Mucosa of descending colon (tissue), 3 donors: ENCODE measurements around the gene GPR158. TPM values are rescaled to one million over a fixed set of nuclear protein-coding genes. Genes with fewer than 3 reads are reported as not detected.

ENCODE experiments used
- ATAC-seq: fragments of 200-7000 bp; cut with Tn5 transposase; one replicate; pipeline ENCODE4 v1.9.1; 2020; ENCODE audit warnings: mild to moderate bottlenecking, moderate library complexity
- DNase-seq, 3 donors: peaks; one replicate each; pipeline ENCODE4 v3.0.0-alpha.2; 2020
- H3K36me3 ChIP-seq: fragments of 200-600 bp; one replicate; pipeline ENCODE4 v1.8.0; 2021; ENCODE audit warnings: low read depth, mild to moderate bottlenecking
- H3K4me1 ChIP-seq: fragments of 200-600 bp; one replicate; pipeline ENCODE4 v1.8.0; 2021; ENCODE audit warnings: low read depth, mild to moderate bottlenecking
- H3K4me3 ChIP-seq: fragments of 200-600 bp; one replicate; pipeline ENCODE4 v1.8.0; 2021; ENCODE audit warnings: mild to moderate bottlenecking
- H3K9me3 ChIP-seq: fragments of 200-600 bp; one replicate; pipeline ENCODE4 v1.8.0; 2021; ENCODE audit warnings: mild to moderate bottlenecking
- CTCF ChIP-seq: fragments of 200-600 bp; IDR thresholded peaks from one replicate; pipeline ENCODE4 v1.8.0; 2022; ENCODE audit warnings: antibody characterized with exemption, mild to moderate bottlenecking
- intact Hi-C, 2 donors: fragments of 100-400 bp; cut with DNase I in 1 of 2; cut with micrococcal nuclease in 1 of 2; formaldehyde crosslinking; loops; one replicate each; pipeline versions ENCODE4 v1.11.0 to v1.11.1; 2022; cut with DNase I, micrococcal nuclease
- total RNA-seq, 3 donors: library from RNA; stranded (reverse); fragmentation: NEBNext Ultra II Directional in 2 of 3; extraction: Animal tissue kit (Norgen Biotek cat#: 25700) in 2 of 3; gene quantifications; one replicate each; pipeline versions ENCODE4 v1.2.1 to v1.2.4, GENCODE V29; 2021 to 2023
- donor health status: DM: no; HTN: no; CAD: no; lungs with moderate emphysema.
- donor health status: DM: no; HTN: no; CAD: no.
- donor health status: DM: no; HTN: yes; CAD: no.

GPR158 gene
- total RNA-seq, 3 donors from 2014 or later: 0.20 to 0.51 (median 0.24) TPM

DNA sequence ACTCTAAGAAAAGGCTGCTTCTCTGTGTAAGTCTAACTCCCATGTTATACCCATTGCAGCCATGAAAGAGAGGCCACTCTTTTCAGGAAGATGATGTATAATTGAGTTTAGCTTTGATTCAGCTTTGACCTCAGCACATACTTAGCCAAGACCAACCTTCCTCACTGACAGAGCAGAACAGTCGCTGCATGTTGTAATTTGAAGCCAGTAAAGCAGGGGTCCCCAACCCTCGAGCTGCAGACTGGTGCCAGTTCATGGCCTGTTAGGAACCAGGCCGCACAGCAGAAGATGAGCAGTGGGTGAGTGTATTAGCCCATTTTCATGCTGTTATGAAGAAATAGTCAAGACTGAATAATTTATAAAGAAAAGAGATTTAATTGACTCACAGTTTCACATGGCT, 223.9 kb downstream of the GPR158 start:
- no peaks in the 10 kb centered on the region for H3K4me1 ChIP-seq
- no peak for ATAC-seq
- intact Hi-C loops: no loop called here
- no peak for TF ChIP-seq CTCF
- no peak overlapping the region for H3K4me3 ChIP-seq
- no peaks in the 10 kb centered on the region for H3K36me3 ChIP-seq
- H3K9me3 ChIP-seq: no peaks in the 10 kb centered on the region
- no peak for DNase-seq

DNA sequence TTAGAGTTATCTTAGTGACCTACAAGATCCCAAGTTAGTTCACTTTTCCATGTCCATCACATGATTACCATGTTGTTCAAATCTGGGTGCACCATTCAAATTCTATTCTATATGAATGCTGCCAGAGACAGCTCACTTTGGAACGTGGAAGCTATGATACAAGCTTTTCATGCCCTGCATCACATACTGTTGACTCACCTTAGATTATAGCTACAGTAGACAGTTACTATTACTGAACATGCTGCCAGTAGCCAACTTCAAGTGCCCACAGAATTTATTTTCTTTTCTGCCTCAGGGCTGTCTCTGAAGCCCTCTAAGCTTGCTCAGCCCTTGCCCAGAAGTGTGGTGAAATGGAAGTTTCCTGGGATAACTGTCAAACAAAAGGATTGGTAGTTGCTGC, 231.1 kb downstream of the GPR158 start:
- intact Hi-C loops: no loop called here
- Histone ChIP-seq H3K4me3 (no peak overlapping the region), H3K36me3 (no peaks in the 10 kb centered on the region), H3K4me1 (no peaks in the 10 kb centered on the region), H3K9me3 (no peaks in the 10 kb centered on the region)
- DNase-seq: no peak
- no peak for TF ChIP-seq CTCF
- ATAC-seq: no peak

GRCh38 chr10:25417611-25418010, 242.8 kb downstream of the GPR158 start:
- Histone ChIP-seq H3K36me3 (no peaks in the 10 kb centered on the region), H3K4me1 (no peaks in the 10 kb centered on the region), H3K9me3 (no peaks in the 10 kb centered on the region), H3K4me3 (no peak overlapping the region)
- TF ChIP-seq CTCF: no peak
- DNase-seq (no peak), ATAC-seq (no peak)
- intact Hi-C loops: no loop called here

DNA sequence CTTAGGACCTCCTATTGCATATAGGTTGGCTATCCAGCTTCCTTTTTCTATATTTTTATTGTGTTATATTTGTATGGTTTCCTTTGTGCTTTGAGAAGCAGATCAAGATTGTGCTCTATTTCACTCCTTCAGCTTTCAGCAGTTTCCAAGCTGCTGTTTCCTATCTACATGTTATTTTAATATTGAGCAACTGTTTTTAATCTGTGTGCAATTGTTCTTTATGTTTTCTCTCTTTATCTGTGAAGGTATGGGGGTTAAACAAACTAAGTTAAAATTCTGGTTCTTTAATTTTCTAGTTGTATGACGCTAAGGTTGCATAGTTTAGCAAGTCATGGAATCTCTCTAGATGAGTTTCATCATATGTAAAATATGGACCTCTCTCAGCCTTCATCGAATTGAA, 251.0 kb downstream of the GPR158 start:
- Histone ChIP-seq H3K4me3 (no peak overlapping the region), H3K36me3 (no peaks in the 10 kb centered on the region), H3K4me1 (no peaks in the 10 kb centered on the region), H3K9me3 (no peaks in the 10 kb centered on the region)
- ATAC-seq: no peak
- no peak for TF ChIP-seq CTCF
- intact Hi-C loops: no loop called here
- DNase-seq: no peak

DNA sequence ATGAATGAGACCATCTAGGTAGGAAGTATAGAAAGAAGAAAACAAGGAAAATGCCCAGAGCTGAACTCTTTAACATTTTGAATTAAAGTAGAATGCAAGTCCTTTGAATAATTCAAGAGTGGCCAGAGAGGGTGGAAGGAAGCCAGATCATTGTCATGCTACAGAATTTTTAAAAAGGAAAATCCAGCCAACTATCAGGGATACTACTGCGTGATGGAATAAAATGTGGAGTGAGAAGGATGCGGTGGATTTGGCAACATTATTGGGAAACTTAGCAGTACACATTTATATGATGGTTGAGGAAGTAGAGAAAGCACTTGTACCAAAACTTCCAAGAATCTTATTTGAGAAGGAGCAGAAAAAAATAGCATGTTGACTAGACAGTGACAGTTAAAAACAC, 261.6 kb downstream of the GPR158 start:
- intact Hi-C loops: no loop called here
- no peaks in the 10 kb centered on the region for H3K9me3 ChIP-seq
- no peak for DNase-seq
- H3K4me3 ChIP-seq: no peak overlapping the region
- no peak for TF ChIP-seq CTCF
- no peak for ATAC-seq
- no peaks in the 10 kb centered on the region for H3K4me1 ChIP-seq
- H3K36me3 ChIP-seq: no peaks in the 10 kb centered on the region

DNA sequence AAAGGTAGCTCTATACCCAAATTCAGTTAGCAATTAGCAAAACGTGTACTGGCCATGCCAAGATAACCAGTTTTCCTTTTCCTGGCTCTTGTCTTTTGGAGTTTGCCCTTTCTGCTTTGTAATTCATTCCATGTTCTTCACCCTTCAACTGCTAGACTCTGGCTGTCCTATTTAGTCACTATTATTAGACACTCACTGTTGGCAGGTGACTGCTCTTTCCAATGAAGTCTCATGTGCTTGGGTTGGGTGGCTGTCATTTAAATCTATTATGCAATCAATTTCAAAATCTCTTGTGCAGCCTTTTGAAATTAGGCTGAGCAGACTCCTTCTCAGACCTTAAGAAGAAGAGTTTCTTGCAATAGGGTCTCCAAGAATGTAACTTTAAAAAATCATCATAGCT, 266.5 kb downstream of the GPR158 start:
- no peak for TF ChIP-seq CTCF
- intact Hi-C loops: no loop called here
- no peaks in the 10 kb centered on the region for H3K9me3 ChIP-seq
- ATAC-seq: no peak
- H3K4me3 ChIP-seq: no peak overlapping the region
- no peaks in the 10 kb centered on the region for H3K36me3 ChIP-seq
- no peak for DNase-seq
- H3K4me1 ChIP-seq: no peaks in the 10 kb centered on the region
